GM21515 (cell line): ENCODE data around the gene SPARCL1.
"Not testable (repeated sequence)": the region's sequence is repeated elsewhere in the genome, so short reads cannot be mapped to it uniquely, and the experiment has no call there.

Source experiments
- ATAC-seq: cut with Tn5 transposase; IDR thresholded peaks from one replicate; pipeline ENCODE4 v1.9.1; 2021; ENCODE audit not compliant: unreplicated experiment

The SPARCL1 gene

GRCh38 chr4:87505862-87506261 is 23.3 kb downstream of the SPARCL1 start:
- ATAC-seq, result no peak

GRCh38 chr4:87502580-87503238 is 26.5 kb downstream of the SPARCL1 start:
- no peak for ATAC-seq

- peak; percentile 61 for ATAC-seq
Observed at GRCh38 chr4:87500092-87500462, 29.1 kb downstream of the SPARCL1 start.

GRCh38 chr4:87499403-87500091 is 29.6 kb downstream of the SPARCL1 start:
- ATAC-seq, result peak; percentile 71

GRCh38 chr4:87498446-87498900 is 30.7 kb downstream of the SPARCL1 start:
- peak; percentile 60 for ATAC-seq

GRCh38 chr4:87497578-87497977 is 31.6 kb downstream of the SPARCL1 start:
- ATAC-seq, result no peak

GRCh38 chr4:87497159-87497558 is 32.0 kb downstream of the SPARCL1 start:
- no peak for ATAC-seq

- no peak for ATAC-seq
Observed at GRCh38 chr4:87493115-87493514, 36.1 kb downstream of the SPARCL1 start.

GRCh38 chr4:87491851-87492250 is 37.3 kb downstream of the SPARCL1 start:
- ATAC-seq, result not testable (repeated sequence)

- ATAC-seq, result no peak
Observed at GRCh38 chr4:87491436-87491835, 37.7 kb downstream of the SPARCL1 start.

GRCh38 chr4:87490664-87491369 is 38.4 kb downstream of the SPARCL1 start:
- ATAC-seq, result no peak

GRCh38 chr4:87489678-87490077 is 39.5 kb downstream of the SPARCL1 start:
- ATAC-seq, result no peak

- ATAC-seq, result not testable (repeated sequence)
Observed at GRCh38 chr4:87488666-87489065, 40.5 kb downstream of the SPARCL1 start.

GRCh38 chr4:87483247-87483646 is 45.9 kb downstream of the SPARCL1 start:
- ATAC-seq, result not testable (repeated sequence)

- no peak for ATAC-seq
Observed at GRCh38 chr4:87481377-87481776, 47.8 kb downstream of the SPARCL1 start.

GRCh38 chr4:87478732-87479250 is 50.4 kb downstream of the SPARCL1 start:
- ATAC-seq, result no peak

- ATAC-seq, result no peak
Observed at GRCh38 chr4:87476934-87477333, 52.2 kb downstream of the SPARCL1 start.

GRCh38 chr4:87469390-87469789 is 59.8 kb downstream of the SPARCL1 start:
- ATAC-seq, result no peak

GRCh38 chr4:87465739-87466366 is 63.3 kb downstream of the SPARCL1 start:
- ATAC-seq, result peak; percentile 61

GRCh38 chr4:87462102-87462501 is 67.1 kb downstream of the SPARCL1 start:
- no peak for ATAC-seq

- no peak for ATAC-seq
Observed at GRCh38 chr4:87461281-87461700, 67.9 kb downstream of the SPARCL1 start.
